IPS DF 6.9 (cell line): ENCODE data around the gene EEF1AKMT3.

ENCODE experiments used
- DNase-seq: peaks from one replicate; pipeline ENCODE4 v3.0.0-alpha.2; 2013; ENCODE audit warnings: low read depth, low spot score
- H3K27ac ChIP-seq: one replicate; pipeline ENCODE4 v1.5.1; 2013; ENCODE audit warnings: low read length, control low read depth
- H3K27me3 ChIP-seq: 2 replicates; pipeline ENCODE4 v1.6.1; 2013; ENCODE audit warnings: mild to moderate bottlenecking, low read length; ENCODE audit not compliant: control insufficient read depth, insufficient read depth
- H3K36me3 ChIP-seq: 2 replicates; pipeline ENCODE4 v1.6.1; 2013; ENCODE audit warnings: low read length; ENCODE audit not compliant: control insufficient read depth, insufficient read depth
- H3K4me1 ChIP-seq: 2 replicates; pipeline ENCODE4 v1.6.1; 2013; ENCODE audit warnings: low read length; ENCODE audit not compliant: control insufficient read depth, insufficient read depth
- H3K4me3 ChIP-seq: 2 replicates; pipeline ENCODE4 v1.5.1; 2013; ENCODE audit warnings: mild to moderate bottlenecking, low read length
- H3K9me3 ChIP-seq: 2 replicates; pipeline ENCODE4 v1.6.1; 2013; ENCODE audit warnings: low read length, inconsistent platforms; ENCODE audit not compliant: control insufficient read depth, insufficient read depth
- WGBS: extraction: QIAGEN DNeasy Blood & Tissue Kit; methylation state at CpG from one replicate; pipeline ENCODE4 v1.1.7; 2013; ENCODE audit warnings: mixed read lengths, missing lambda C conversion rate; ENCODE audit not compliant: insufficient read length, insufficient coverage; 5-methylcytosine and 5-hydroxymethylcytosine counted together

Gene EEF1AKMT3

GRCh38 chr12:57829025-57829777 is 56.8 kb downstream of the EEF1AKMT3 start:
- H3K36me3 ChIP-seq: peaks cover 36% of the 10 kb centered on the region
- no peaks in the 10 kb centered on the region for H3K27me3 ChIP-seq
- no peak overlapping the region for H3K27ac ChIP-seq
- DNase-seq: no peak
- WGBS: no CpG with 5 or more reads among the region's 10 CpGs
- peaks cover 3% of the 10 kb centered on the region for H3K4me1 ChIP-seq
- H3K9me3 ChIP-seq: no peaks in the 10 kb centered on the region
- no peak overlapping the region for H3K4me3 ChIP-seq

- H3K27me3 ChIP-seq: no peaks in the 10 kb centered on the region
- no peak for DNase-seq
- peaks cover 26% of the 10 kb centered on the region for H3K36me3 ChIP-seq
- no CpG with 5 or more reads among the region's 2 CpGs for WGBS
- H3K9me3 ChIP-seq: no peaks in the 10 kb centered on the region
- no peak overlapping the region for H3K4me3 ChIP-seq
- H3K4me1 ChIP-seq: peaks cover 8% of the 10 kb centered on the region
- no peak overlapping the region for H3K27ac ChIP-seq
Measured at GRCh38 chr12:57830393-57830792, 58.0 kb downstream of the EEF1AKMT3 start.
